NT2/D1 (cell line): ENCODE data around the gene KIT.

Experiments
- DNase-seq: peaks from one replicate; pipeline ENCODE4 v3.0.0-alpha.2; 2011; ENCODE audit warnings: low read depth, low spot score
- H3K27me3 ChIP-seq: 2 replicates; pipeline ENCODE4 v1.6.0; 2011; ENCODE audit warnings: mild to moderate bottlenecking; ENCODE audit not compliant: insufficient read length, insufficient read depth
- H3K36me3 ChIP-seq: 2 replicates; pipeline ENCODE4 v1.6.1; 2011; ENCODE audit warnings: mild to moderate bottlenecking, low read length, mixed read lengths; ENCODE audit not compliant: insufficient read depth, insufficient read length
- H3K4me1 ChIP-seq: 2 replicates; pipeline ENCODE4 v1.5.1; 2011; ENCODE audit not compliant: insufficient read depth, insufficient read length
- H3K4me3 ChIP-seq: 2 replicates; pipeline ENCODE4 v1.5.1; 2011; ENCODE audit warnings: low read depth; ENCODE audit not compliant: insufficient read length
- H3K9ac ChIP-seq: 2 replicates; pipeline ENCODE4 v1.6.0; 2011; ENCODE audit warnings: low read depth; ENCODE audit not compliant: insufficient read length
- H3K9me3 ChIP-seq: 2 replicates; pipeline ENCODE4 v1.5.1; 2011; ENCODE audit warnings: mild to moderate bottlenecking, low read length; ENCODE audit not compliant: insufficient read depth
- SUZ12 ChIP-seq: IDR thresholded peaks from 2 replicates; pipeline ENCODE4 v1.6.1; 2011; ENCODE audit not compliant: insufficient read length, insufficient read depth; ENCODE audit errors: extremely low read depth
- YY1 ChIP-seq: IDR thresholded peaks from 2 replicates; pipeline ENCODE4 v1.6.1; 2011; ENCODE audit not compliant: insufficient read length, insufficient read depth
- ZNF274 ChIP-seq: IDR thresholded peaks from 2 replicates; pipeline ENCODE4 v1.6.1; 2011; ENCODE audit warnings: mild to moderate bottlenecking, low read depth, low read length

KIT gene

GRCh38 chr4:54773022-54773421 lies 115.3 kb downstream of the KIT start:
- Histone ChIP-seq H3K27me3 (no peaks in the 10 kb centered on the region), H3K9ac (no peak overlapping the region), H3K9me3 (no peaks in the 10 kb centered on the region), H3K4me1 (no peaks in the 10 kb centered on the region), H3K36me3 (no peaks in the 10 kb centered on the region), H3K4me3 (no peak overlapping the region)
- no peak for TF ChIP-seq ZNF274
- no peak for TF ChIP-seq SUZ12
- TF ChIP-seq YY1: no peak
- DNase-seq: no peak

- H3K4me3 ChIP-seq: no peak overlapping the region
- no peaks in the 10 kb centered on the region for H3K9me3 ChIP-seq
- no peak for DNase-seq
- no peaks in the 10 kb centered on the region for H3K4me1 ChIP-seq
- no peaks in the 10 kb centered on the region for H3K27me3 ChIP-seq
- no peaks in the 10 kb centered on the region for H3K36me3 ChIP-seq
- H3K9ac ChIP-seq: no peak overlapping the region
- no peak for TF ChIP-seq ZNF274
These were observed 121.3 kb downstream of the KIT start for GRCh38 chr4:54779036-54779435.

- H3K9ac ChIP-seq: no peak overlapping the region
- no peaks in the 10 kb centered on the region for H3K4me1 ChIP-seq
- no peak overlapping the region for H3K4me3 ChIP-seq
- H3K9me3 ChIP-seq: no peaks in the 10 kb centered on the region
- DNase-seq: no peak
- no peaks in the 10 kb centered on the region for H3K27me3 ChIP-seq
- no peaks in the 10 kb centered on the region for H3K36me3 ChIP-seq
- TF ChIP-seq SUZ12 (no peak), ZNF274 (no peak), YY1 (no peak)
These were observed 121.9 kb downstream of the KIT start for GRCh38 chr4:54779476-54780148.

GRCh38 chr4:54780149-54780495 lies 122.4 kb downstream of the KIT start:
- Histone ChIP-seq H3K9me3 (no peaks in the 10 kb centered on the region), H3K9ac (no peak overlapping the region), H3K4me3 (no peak overlapping the region), H3K27me3 (no peaks in the 10 kb centered on the region), H3K4me1 (no peaks in the 10 kb centered on the region), H3K36me3 (no peaks in the 10 kb centered on the region)
- TF ChIP-seq SUZ12 (no peak), YY1 (no peak), ZNF274 (no peak)
- no peak for DNase-seq

- no peak for DNase-seq
- no peak overlapping the region for H3K4me3 ChIP-seq
- no peaks in the 10 kb centered on the region for H3K9me3 ChIP-seq
- no peaks in the 10 kb centered on the region for H3K27me3 ChIP-seq
- no peaks in the 10 kb centered on the region for H3K4me1 ChIP-seq
- no peaks in the 10 kb centered on the region for H3K36me3 ChIP-seq
- no peak for TF ChIP-seq SUZ12
- TF ChIP-seq YY1: no peak
- no peak for TF ChIP-seq ZNF274
- no peak overlapping the region for H3K9ac ChIP-seq
These were observed 124.0 kb downstream of the KIT start for GRCh38 chr4:54781756-54782155.

GRCh38 chr4:54783402-54784110 lies 125.8 kb downstream of the KIT start:
- no peak for DNase-seq
- no peak for TF ChIP-seq ZNF274
- no peak for TF ChIP-seq YY1
- TF ChIP-seq SUZ12: no peak
- Histone ChIP-seq H3K4me3 (no peak overlapping the region), H3K27me3 (no peaks in the 10 kb centered on the region), H3K36me3 (no peaks in the 10 kb centered on the region), H3K9me3 (no peaks in the 10 kb centered on the region), H3K4me1 (no peaks in the 10 kb centered on the region), H3K9ac (no peak overlapping the region)

- no peaks in the 10 kb centered on the region for H3K36me3 ChIP-seq
- TF ChIP-seq SUZ12 (no peak), ZNF274 (no peak), YY1 (no peak)
- no peak overlapping the region for H3K4me3 ChIP-seq
- no peaks in the 10 kb centered on the region for H3K4me1 ChIP-seq
- H3K27me3 ChIP-seq: no peaks in the 10 kb centered on the region
- no peak for DNase-seq
- H3K9me3 ChIP-seq: no peaks in the 10 kb centered on the region
- no peak overlapping the region for H3K9ac ChIP-seq
These were observed 126.5 kb downstream of the KIT start for GRCh38 chr4:54784161-54784671.
